GM21576 (cell line): ENCODE results near the gene PHRF1.

Source experiments
- ATAC-seq: cut with Tn5 transposase; IDR thresholded peaks from one replicate; pipeline ENCODE4 v1.9.1; 2021; ENCODE audit warnings: mild to moderate bottlenecking, moderate library complexity; ENCODE audit not compliant: unreplicated experiment

Gene PHRF1

DNA sequence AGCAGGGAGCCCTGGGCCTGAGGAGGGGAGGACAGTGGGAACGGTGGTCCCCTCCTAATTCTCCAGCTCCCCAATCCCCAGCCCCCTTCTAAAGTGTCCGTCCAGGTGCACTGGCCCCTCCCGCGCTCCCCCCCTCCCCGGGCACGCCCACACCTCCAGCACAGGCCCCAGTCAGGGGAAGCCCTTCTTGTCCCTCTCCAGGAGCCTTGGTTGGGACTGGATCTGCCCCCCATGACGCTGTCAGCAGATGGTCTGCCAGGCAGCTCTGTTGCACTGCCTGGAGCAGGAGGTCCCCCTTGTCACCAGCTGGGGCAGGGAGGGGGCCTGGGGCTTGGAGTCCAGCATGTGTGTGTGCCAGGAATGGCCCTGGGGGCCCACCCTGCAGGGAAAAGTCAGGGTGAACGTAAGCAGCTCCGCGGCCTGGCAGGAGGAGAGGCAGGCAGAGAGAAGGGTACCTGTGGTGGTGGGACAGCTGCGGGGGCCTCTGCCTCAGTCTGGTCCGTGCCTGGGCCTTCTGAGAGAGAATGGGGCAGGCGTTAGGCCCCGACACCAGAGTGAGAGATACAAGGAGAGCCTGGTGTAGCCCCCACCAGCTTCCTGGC, 37.9 kb downstream of the PHRF1 start:
- ATAC-seq, result no peak

DNA sequence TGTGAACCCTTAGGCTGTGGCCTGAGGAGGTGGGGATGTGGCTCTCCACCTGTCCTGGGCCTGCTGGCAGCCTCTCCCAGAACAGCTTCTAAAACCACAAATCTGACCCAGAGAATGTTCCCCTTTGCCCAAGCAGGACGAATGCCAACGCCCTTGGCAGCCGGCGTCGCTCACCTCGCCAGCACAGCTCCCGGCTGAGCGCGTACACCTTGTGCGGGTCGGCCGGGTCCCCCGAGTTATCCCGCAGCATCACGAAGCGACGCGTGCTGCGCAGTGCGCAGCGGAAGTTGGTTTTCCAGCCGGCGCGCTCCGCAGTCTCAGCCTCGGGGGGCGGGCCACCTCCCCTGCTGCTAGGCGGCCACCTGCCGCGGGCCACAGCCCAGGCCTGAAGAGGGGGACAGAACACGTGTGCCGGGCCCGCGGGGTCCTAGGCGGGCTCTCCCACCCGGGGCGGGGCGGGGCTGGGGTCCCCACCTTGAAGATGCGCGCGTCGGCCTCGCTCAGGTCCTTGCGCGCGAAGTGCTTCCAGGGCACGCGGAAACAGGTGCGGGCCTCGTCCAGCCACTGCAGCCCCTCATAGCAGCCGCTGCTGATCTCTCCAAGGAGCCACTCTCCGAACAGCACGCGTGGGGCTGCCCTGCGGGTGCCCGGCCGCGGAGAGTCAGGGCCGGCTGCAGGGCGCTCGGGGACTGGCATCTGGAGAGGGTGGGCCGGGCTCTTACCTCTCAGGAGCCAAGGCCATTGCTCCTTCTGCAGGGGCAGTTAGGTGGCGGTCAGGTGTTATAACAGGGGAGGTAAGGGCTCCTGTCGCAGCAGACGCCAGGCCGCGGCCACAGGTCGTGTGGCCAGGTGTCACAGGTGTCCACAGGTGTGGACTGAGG, 38.6 kb downstream of the PHRF1 start:
- ATAC-seq, result no peak

DNA sequence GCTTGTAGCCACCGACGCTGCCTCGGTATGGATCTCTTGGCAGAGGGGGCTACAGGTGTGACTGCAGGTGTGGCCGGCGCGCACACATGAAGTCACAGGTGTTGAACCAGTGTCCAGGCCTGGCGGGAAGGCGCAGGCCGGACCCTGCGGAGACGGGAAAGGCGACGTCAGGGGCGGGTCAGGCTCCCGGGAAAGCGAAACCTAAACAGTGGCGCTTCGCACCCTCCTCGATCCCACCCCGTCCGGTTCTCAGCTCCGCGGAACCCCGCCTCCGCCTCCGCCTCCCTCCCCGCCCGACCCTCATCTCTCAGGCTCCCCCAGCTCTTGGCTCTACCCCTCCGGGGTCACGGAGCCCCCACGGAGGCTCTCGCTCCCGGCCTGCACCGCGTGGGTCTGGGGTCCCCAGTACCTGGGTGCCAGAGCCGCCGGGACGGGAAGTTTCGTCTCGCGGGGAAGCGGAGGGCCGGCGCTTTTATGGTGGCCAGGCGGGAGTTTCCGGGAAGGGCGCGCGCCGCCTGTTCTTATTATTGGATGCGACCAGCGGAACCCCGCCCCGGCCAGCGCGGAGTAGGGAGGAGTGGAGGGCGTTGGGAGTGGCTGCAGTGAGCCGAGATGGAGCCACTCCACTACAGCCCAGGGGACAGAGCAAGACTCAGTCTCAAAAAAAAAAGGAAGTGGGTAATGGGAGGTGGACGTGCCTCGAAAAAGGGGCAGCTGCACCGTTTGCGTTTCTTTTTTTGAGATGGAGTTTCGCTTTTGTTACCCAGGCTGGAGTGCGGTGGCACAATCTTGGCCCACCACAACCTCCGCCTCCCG, 39.4 kb downstream of the PHRF1 start, which contains the start of gene IRF7:
Gene IRF7, minus strand, starts transcription at position 447 of the 816 bp plus-strand sequence. CDS start 586 bp downstream, outside the sequence.
- ATAC-seq, result peak; percentile 76

DNA sequence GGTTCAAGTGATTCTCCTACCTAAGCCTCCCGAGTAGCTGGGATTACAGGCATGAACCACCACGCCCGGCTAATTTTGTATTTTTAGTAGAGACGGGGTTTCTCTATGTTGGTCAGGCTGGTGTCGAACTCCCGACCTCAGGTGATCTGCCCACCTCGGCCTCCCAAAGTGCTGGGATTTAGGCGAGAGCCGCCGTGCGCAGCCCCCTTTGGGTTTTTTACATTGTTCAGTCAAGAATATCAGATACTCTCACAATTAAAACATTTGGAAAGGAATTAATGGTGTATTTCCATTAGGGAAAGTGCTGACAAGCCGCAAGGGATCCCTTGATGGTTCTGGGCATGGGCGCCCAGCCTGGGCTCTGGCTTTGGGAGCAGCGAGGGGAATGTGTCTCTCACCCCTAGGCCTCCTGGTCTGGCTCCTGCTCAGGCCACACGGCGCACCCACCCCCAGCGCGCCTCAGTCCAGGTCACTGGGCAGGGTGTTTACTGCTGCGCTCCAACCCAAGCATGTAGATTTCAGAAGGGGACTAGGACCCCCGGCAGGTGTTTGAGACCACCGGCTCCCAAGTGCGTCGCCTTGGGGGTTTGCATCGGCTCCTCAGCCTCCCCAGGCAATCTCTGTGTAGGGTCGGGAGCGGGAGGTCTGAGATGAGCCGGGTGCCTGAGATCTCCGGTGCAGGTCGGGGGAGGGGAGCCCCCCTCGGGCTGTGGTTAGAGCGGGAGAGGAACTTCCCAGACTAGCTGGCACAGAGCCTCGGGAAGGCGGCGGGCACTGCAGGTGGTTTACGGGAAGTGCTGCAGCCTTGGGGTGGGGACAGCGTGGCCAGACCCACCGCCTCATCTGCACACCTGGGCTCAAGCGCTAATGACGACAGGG, 40.3 kb downstream of the PHRF1 start:
- no peak for ATAC-seq

DNA sequence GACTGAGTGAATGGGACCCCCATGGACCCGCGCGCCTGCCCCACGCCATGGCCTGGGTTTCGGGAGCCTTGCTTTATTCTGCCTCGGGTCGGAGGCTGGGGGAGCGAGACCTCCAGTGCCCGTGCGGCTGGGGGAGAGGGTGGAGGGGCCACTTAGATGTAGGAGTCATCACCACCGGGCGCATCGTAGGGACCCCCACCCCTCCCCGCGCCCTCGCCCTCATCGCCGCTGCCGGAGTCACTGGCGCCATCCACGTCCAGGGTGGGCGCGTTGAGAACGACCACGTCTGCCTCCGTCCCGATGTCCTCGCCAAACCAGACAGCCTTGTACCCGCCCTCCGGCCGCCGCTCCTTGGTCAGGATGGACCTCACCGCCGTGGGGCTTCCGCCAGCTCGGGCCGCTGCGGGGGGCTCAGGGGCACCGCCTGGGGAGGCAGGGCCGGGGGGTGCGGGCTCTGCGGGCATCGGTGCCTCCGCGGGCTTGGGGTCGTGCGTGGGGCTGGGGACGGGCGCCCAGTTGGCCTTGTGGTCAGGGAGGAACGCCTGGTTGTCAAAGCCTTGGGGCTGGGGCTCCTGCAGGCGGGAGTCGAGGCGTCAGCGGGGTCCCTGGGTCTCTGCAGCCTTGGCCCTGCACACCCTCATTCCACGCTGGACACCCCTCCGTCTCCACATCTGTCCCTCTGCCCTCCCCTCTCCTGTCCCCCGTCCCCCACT, 41.1 kb downstream of the PHRF1 start:
- ATAC-seq, result no peak

DNA sequence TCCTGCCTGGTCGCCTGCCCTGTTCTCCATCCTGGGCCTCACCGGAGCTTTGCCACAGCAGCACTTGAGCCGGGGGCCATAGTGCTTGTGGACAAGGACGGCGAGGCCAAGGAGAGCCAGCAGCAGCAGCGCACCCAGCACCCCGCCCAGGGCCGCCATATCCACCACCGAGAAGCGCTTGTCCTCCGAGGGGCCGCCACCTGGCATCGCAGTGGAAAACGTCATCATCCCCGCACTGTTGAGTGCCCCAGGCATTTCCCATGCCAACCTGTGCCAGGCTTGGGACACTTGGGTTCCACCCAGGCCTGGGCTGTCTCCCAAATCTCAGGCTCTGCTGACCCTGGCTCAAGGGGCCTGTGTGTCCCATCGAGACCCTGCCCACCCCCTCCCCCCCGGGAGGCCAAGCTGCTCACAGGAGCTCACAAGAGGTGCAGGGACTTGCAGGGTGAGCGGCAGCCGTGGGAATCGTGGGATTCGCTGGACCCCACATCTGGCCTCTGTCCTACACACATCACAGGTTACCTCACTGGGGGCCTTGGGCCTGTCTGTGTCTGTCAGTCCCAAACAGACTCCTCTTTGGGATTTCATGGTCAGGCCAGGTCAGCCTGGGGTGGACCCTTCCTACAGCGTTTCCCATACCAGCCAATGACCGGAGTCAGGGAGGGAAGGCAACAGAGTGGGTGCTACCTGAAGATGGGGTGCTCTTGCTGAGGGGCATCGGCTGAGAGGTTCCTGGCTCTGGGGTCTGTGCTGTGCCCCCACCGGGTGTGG, 41.8 kb downstream of the PHRF1 start:
- ATAC-seq, result no peak

DNA sequence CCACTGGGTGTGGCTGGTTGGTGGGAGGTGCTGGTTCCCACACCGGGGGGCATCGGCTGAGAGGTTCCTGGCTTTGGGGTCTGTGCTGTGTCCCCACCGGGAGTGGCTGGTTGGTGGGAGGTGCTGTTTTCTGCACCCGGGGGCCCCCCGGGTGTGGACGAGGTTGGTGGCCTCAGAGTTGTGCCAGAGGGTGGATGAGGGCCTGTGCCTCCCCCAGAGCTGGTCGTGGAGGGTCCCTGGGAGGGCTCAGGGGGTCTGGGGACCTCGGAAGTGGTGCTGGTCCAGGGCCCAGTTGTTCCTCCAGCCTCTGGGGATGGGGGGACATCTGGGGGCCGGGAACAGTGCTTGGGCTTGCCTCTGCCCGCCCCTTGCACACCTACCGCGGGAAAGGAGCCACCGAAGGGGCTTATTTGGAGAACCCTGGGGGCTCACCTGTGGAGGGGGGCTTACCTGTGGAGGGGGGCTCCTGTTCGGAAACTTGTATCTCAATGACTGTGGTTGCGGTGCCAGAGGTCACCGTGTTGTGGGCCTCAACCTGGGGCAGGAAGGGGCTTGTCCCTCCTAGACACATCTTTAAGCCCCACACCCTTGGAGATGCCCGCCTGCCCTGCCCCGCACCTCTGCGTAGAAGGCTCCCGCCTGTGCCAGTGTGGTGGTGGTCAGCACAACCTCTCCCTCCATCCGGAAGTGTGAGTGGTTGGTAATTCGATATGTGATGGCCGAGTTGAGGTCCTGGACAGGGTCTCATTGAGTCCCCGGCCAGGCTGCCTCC, 42.8 kb downstream of the PHRF1 start:
- ATAC-seq, result no peak

DNA sequence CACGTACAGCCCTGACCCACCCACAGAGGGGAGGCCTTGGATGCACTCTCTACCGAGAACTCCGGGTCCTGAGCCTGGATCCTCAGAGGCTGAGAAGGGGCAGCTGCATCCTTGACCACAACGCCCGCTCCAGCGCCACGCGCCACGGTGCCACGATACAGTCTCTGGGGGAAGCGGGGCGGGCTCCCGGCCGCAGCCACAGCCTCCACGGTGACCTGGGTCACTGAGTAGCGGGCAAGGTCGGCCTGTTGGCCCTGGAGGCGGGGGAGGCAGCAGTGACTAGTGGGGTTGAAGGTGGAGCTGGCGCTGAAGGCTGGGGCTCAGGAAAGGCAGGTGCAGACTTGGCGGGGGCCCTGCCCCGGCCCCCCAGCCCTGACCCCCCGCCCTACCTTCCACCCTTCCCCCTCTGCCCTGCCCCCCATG, 43.4 kb downstream of the PHRF1 start:
- no peak for ATAC-seq

DNA sequence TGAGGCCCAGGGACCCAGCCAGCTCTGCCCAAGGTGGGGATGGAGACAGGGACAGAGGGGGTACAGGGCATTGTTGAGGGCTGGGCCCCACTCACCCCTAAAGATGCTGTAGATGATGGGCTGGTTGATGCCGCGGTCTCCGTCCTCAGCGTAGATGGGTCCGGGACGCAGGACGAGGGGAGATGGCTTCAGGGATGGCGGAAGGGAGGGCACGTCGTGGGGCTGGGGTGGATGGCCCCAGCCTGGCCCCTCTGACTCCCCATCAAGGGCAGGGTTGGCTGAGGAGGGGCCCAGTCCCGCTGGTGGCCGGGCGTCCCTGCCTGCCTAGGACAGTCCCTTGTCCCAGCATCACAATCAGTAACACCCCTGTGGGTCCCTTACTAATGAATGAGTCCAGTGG, 43.9 kb downstream of the PHRF1 start:
- no peak for ATAC-seq

DNA sequence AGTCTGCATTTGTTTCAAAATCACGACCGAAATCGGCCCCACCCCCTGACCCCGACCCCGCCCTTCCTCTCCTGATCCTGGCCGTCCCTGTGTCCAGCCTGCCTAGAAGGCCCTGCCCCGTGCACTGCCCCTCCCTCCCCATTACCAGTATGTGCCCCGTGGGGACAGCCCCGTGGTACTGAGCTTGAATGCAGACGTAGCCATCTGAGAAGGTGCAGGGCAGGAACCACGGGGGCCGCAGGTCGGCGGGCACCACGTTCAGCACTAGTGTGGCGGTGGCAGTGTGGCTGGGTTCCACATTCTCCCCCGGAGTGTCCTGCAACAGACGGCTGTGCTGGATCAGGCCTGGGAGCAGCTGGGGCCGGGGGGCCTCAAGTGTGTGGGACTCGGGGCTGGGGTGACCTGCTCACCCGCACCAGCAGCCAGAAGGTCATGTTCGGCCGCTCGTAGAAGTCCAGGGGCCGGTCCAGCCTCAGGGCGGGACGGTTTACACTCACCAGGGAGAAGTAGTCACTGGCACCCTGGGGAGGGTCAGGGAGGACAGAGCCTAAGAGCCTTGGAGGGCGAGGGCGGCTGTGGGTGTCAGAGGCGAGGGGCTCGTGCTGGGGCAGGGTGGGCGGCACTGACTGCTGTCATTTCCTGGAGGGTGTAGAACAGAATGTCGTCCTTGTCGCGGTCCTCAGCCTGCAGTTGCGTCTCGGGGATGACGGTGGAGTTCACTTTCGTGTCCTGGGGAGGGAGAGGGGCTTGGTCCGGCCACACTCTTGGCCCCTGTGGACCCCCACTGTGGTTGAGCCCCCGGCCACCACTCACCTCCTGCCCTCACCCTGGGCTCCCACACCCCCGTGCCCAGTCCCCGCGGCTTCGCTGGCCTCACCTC, 44.9 kb downstream of the PHRF1 start:
- no peak for ATAC-seq

DNA sequence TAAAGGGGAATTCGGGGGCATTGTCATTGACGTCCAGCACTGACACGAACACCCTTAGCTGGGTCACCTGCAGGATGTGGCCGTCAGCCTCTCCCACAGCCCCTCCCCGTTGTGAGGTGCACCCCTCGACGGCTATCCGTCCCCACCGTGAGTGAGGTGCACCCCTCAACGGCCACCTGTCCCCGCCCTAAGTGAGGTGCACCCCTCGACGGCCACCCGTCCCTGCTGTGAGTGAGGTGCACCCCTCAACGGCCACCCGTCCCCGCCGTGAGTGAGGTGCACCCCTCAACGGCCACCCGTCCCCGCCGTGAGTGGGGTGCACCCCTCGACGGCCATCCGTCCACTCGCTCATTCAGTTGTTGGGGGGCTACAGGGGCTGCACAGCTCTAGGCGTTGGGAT, 45.6 kb downstream of the PHRF1 start:
- ATAC-seq, result no peak

DNA sequence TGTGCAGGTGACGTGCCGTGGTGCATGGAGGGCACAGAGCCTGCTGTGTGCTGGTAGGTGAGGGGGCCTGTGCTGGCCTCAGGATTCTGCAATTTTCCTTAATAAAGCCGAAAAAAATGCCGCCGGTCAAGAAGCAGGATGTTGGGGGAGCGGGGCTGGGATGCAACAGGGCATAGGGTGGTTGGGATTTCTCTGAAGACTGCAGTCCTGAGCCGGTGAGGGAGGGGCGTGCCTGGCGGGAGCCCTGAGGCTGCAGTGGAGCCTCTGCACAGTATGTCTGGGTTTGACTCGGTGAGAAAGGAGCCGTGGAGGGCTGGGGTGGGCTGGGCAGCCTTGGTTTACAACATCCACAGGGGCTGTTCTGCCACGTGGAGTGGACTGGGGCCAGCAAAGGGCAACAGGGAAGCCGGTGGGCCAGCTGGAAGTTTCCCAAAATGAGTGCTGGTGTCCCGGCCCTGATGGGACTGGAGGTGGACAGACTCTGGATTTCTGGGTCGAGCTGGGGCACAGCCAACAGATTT, 47.1 kb downstream of the PHRF1 start:
- ATAC-seq, result no peak

DNA sequence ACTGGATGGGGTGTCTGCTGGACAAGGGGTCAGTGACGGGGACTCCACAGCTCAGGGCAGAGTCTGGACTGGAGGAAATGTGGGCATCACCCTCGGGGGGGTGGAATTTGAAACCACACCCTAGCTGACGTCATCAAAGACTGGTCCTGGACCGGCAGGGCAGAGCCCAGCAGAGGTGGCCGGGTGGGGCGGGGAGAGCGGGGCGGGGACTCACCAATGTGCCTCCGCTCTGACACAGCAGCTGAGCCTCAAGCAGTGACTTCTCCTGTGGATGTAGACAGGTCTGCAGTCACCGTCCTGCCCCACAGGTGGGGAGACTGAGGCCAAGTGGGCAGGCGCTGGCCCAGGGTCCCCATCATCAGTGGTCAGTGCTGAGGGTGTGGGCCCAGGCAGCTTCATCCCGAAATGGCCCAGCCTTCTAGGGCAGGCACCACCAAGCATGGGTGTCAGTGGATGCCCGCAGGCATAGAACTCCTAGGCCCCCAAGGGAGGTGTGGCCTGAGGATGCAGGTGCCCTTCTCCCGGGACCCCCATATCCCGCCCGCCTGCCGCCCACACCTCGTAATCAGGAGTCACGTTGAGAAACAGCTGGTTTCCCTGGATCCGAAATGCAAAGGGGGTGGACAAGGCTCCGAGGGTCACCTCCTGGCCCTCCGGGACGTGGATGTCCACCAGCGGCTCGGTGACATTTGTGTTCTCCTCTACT, 47.9 kb downstream of the PHRF1 start:
- no peak for ATAC-seq

DNA sequence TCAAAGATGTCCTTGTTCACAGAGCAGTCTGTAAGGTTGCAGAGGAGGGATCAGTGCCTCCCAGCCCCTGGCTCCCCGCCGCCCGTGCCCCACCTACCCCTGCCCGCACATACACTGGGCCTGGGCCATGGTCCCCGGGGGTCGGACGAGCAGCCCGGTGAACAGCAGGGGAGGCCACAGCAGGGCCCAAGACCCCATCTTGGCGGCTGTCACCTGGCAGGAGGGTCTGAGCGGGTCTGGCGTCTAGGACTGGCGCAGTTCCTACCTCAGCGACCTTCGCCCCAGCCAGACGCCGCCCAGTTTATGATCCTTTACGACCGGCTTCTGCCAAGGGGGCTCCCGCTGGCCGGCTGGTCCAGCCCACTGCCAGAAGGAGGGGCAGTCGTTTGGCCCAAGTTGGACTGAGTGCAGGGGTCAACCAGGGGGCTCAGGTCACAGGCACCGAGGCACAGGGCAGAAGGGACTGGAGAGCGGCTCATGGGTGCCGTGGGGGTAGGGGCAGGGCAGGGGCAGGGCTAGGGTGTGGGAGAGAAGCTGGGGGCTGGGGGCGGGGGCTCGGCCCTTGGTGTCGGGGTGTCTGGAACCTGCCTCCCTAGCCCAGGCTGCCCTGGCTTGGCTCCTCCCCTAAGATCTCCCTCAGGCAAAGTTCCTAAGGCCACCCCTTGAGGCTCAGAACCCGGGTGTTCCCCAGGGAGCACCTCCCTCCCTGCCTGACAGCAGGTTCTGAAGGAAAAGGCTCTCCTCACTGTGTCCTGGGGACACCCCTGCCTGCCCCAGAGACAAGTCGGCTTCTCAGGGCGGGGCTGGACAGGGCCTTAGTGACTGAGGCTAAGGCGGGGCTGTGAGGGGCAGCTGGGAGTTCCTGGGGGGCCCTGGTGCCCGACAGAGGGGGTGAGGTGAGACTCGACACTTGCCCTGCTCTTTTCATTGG, 48.7 kb downstream of the PHRF1 start, which contains the start of gene CDHR5:
Gene CDHR5, minus strand, starts transcription at position 251 of the 931 bp plus-strand sequence. Its CDS starts 53 bp downstream, at position 198.
- ATAC-seq, result no peak

DNA sequence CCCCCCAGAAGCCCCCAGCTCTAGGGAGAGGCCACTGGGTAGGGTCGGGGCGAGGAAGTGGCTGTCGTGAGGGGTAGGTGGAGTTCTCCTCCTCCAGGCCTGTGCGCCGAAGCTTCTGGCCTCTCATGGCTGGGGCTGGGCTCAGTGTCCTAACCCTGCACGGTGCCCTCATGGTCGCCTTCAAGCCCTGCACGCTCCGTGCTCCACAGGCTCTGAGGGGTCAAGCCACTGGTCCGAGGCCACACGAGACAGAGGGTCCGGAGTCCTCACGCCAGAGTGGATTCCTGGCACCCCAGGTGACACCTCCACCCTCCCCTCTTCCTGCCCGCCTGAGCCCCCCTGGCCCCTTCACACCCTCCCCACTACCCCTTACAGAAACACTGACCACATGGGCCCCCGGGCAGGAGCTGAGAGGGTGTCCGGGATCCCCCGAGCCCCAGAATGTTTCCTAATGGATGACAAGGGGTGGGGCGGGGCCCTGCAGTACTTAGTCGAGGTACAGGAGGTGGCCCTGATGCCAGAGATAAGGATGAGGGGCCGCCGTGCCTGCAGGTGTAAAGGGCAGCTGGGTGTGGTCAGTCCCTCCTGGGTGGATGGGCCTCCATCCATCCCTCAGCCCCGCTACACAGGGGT, 49.5 kb downstream of the PHRF1 start:
- ATAC-seq, result no peak
